Measurements from ENCODE around the gene NECTIN1. TPM values are rescaled to one million over a fixed set of nuclear protein-coding genes. Genes with fewer than 3 reads are reported as not detected.
A peak's percentile ranks its signal among the peaks of the same experiment; 100 is the strongest.

The NECTIN1 gene
- total RNA-seq, 1 donor from 2014 or later = 10.4 TPM

GRCh38 chr11:119754199-119754598 lies 25.2 kb upstream of the NECTIN1 start:
- H3K36me3 ChIP-seq = no peaks in the 10 kb centered on the region
- H3K27me3 ChIP-seq = peaks cover 8% of the 10 kb centered on the region
- no peaks in the 10 kb centered on the region for H3K4me1 ChIP-seq
- no peak for TF ChIP-seq CTCF (IDR thresholded peaks at IDR 0.05)
- H3K4me3 ChIP-seq = no peak overlapping the region
- DNase-seq (no peak), ATAC-seq (no peak)
- no peaks in the 10 kb centered on the region for H3K9me3 ChIP-seq
- no peak overlapping the region for H3K27ac ChIP-seq
- intact Hi-C loops (cut with DNase I) = no loop called here

- Histone ChIP-seq H3K27ac (no peak overlapping the region), H3K27me3 (peaks cover 14% of the 10 kb centered on the region), H3K9me3 (no peaks in the 10 kb centered on the region), H3K4me1 (no peaks in the 10 kb centered on the region), H3K4me3 (no peak overlapping the region), H3K36me3 (no peaks in the 10 kb centered on the region)
- TF ChIP-seq CTCF (IDR thresholded peaks at IDR 0.05) = no peak
- intact Hi-C loops (cut with DNase I) = no loop called here
- peak; percentile 54 for DNase-seq
- ATAC-seq = no peak
Measured at GRCh38 chr11:119752946-119753345, 23.9 kb upstream of the NECTIN1 start.

GRCh38 chr11:119752345-119752871 lies 23.4 kb upstream of the NECTIN1 start:
- no peaks in the 10 kb centered on the region for H3K36me3 ChIP-seq
- ATAC-seq (no peak), DNase-seq (peak; percentile 30)
- H3K4me1 ChIP-seq = no peaks in the 10 kb centered on the region
- H3K4me3 ChIP-seq = no peak overlapping the region
- intact Hi-C loops (cut with DNase I) = no loop called here
- peaks cover 15% of the 10 kb centered on the region for H3K27me3 ChIP-seq
- H3K27ac ChIP-seq = no peak overlapping the region
- no peaks in the 10 kb centered on the region for H3K9me3 ChIP-seq
- TF ChIP-seq CTCF (IDR thresholded peaks at IDR 0.05) = no peak

- no peak overlapping the region for H3K27ac ChIP-seq
- H3K27me3 ChIP-seq = peaks cover 15% of the 10 kb centered on the region
- TF ChIP-seq CTCF (IDR thresholded peaks at IDR 0.05) = no peak
- peak; percentile 43 for DNase-seq
- no peak for ATAC-seq
- H3K36me3 ChIP-seq = no peaks in the 10 kb centered on the region
- intact Hi-C loops (cut with DNase I) = no loop called here
- H3K4me3 ChIP-seq = no peak overlapping the region
- no peaks in the 10 kb centered on the region for H3K4me1 ChIP-seq
- no peaks in the 10 kb centered on the region for H3K9me3 ChIP-seq
Measured at GRCh38 chr11:119750056-119750455, 21.1 kb upstream of the NECTIN1 start.

GRCh38 chr11:119749006-119749565 lies 20.1 kb upstream of the NECTIN1 start:
- no peak overlapping the region for H3K4me3 ChIP-seq
- H3K27me3 ChIP-seq = peaks cover 9% of the 10 kb centered on the region
- DNase-seq (peak; percentile 36), ATAC-seq (no peak)
- no peak overlapping the region for H3K27ac ChIP-seq
- H3K9me3 ChIP-seq = no peaks in the 10 kb centered on the region
- H3K36me3 ChIP-seq = no peaks in the 10 kb centered on the region
- no peak for TF ChIP-seq CTCF (IDR thresholded peaks at IDR 0.05)
- no peaks in the 10 kb centered on the region for H3K4me1 ChIP-seq
- intact Hi-C loops (cut with DNase I) = no loop called here
